K562 (cell line): Measurements from ENCODE around the gene SMG9. TPM values are rescaled to one million over a fixed set of nuclear protein-coding genes. Genes with fewer than 3 reads are reported as not detected.
A peak's percentile ranks its signal among the peaks of the same experiment; 100 is the strongest.

ENCODE experiments used
- ETS2 ChIP-seq: IDR thresholded peaks from 2 replicates; pipeline ENCODE4 v1.6.1; 2016; ENCODE audit warnings: borderline replicate concordance, missing genetic modification characterization, mild to moderate bottlenecking, moderate library complexity, missing compliant biosample characterization; ENCODE audit not compliant: poor library complexity, severe bottlenecking
- NCOR1 ChIP-seq: fragments of 450-650 bp; IDR thresholded peaks from 2 replicates; pipeline ENCODE4 v1.6.1; 2016; ENCODE audit warnings: mild to moderate bottlenecking, moderate library complexity
- ZNF143 ChIP-seq: sonication (generic); formaldehyde crosslinking; IDR thresholded peaks from 2 replicates; pipeline ENCODE4 v1.9.0; 2022; ENCODE audit warnings: mild to moderate bottlenecking, missing genetic modification reagents
- ZNF79 ChIP-seq: fragments of 250-450 bp; sonication (Bioruptor Pico); IDR thresholded peaks from 2 replicates; pipeline ENCODE4 v1.4.0; 2020; ENCODE audit warnings: low read depth, mild to moderate bottlenecking, moderate library complexity
- polyA plus RNA-seq, 8 experiments: library from polyadenylated mRNA; depleted of rRNA in 4 of 8; stranded (reverse) in 5 of 8; unstranded in 3 of 8; fragments of >200 nt; fragmentation: Nextera tagmentation in 2 of 8; fragmentation: Illumina TruSeq in 1 of 8; extraction: Ambion mirVana in 2 of 8; extraction: Trizol in 1 of 8; gene quantifications; 2 replicates each; pipeline versions ENCODE4 v1.2.1 to v1.2.3, GENCODE V29; 2011 to 2014; ENCODE audit warnings: inconsistent platforms in 1 of 8, missing spikeins in 1 of 8
- total RNA-seq, 7 experiments: library from RNA; depleted of rRNA in 6 of 7; stranded (reverse); fragments of >200 nt in 6 of 7; fragmentation: Illumina TruSeq in 2 of 7; extraction: Trizol in 2 of 7; gene quantifications; 2 replicates each; pipeline versions ENCODE4 v1.2.1 to v1.2.3, GENCODE V29; 2011 to 2021; ENCODE audit warnings: low replicate concordance in 1 of 7
- TF ChIP-seq, protein P1 (sequence below): fragments of 250-450 bp; sonication (Bioruptor Pico); IDR thresholded peaks from 2 replicates; pipeline ENCODE4 v1.8.0; 2022; ENCODE audit warnings: inconsistent platforms, mild to moderate bottlenecking, moderate library complexity, borderline replicate concordance
- TF ChIP-seq, protein P2 (sequence below): sonication (generic); formaldehyde crosslinking; IDR thresholded peaks from 2 replicates; pipeline ENCODE4 v1.5.0; 2020; ENCODE audit warnings: missing genetic modification reagents
- TF ChIP-seq, protein P3 (sequence below): sonication (generic); formaldehyde crosslinking; IDR thresholded peaks from 2 replicates; pipeline ENCODE4 v1.8.0; 2022; ENCODE audit warnings: mild to moderate bottlenecking, missing genetic modification reagents
- TF ChIP-seq, protein P4 (sequence below): fragments of 250-450 bp; sonication (Bioruptor Pico); IDR thresholded peaks from 2 replicates; pipeline ENCODE4 v1.5.0; 2020; ENCODE audit warnings: mild to moderate bottlenecking
- TF ChIP-seq, protein P5 (sequence below), 2 experiments: fragments of 450-650 bp in 1 of 2; sonication (generic) in 1 of 2; formaldehyde crosslinking; conservative IDR thresholded peaks; 2 replicates each; pipeline versions ENCODE4 v1.4.0 to v1.8.1; 2020 to 2022; ENCODE audit warnings: mild to moderate bottlenecking in 1 of 2, missing genetic modification reagents in 1 of 2
- TF ChIP-seq, protein P6 (sequence below): fragments of 450-650 bp; formaldehyde crosslinking; IDR thresholded peaks from 2 replicates; pipeline ENCODE4 v1.4.0; 2022; ENCODE audit warnings: missing genetic modification characterization
- TF ChIP-seq, protein P7 (sequence below), 2 experiments: IDR thresholded peaks in 1 of 2; conservative IDR thresholded peaks in 1 of 2; 2 replicates each; pipeline ENCODE4 v1.6.1; 2016; ENCODE audit warnings: low read depth in 2 of 2, mild to moderate bottlenecking in 1 of 2, missing compliant biosample characterization in 1 of 2, missing genetic modification characterization in 1 of 2, moderate library complexity in 1 of 2

The SMG9 gene
- total and polyA plus RNA-seq, 9 of the 15 experiments (the other 6 are each of a cell fraction or from before 2014, with no cell fraction given), result 1.7 to 79.7 (median 40.2) TPM

DNA sequence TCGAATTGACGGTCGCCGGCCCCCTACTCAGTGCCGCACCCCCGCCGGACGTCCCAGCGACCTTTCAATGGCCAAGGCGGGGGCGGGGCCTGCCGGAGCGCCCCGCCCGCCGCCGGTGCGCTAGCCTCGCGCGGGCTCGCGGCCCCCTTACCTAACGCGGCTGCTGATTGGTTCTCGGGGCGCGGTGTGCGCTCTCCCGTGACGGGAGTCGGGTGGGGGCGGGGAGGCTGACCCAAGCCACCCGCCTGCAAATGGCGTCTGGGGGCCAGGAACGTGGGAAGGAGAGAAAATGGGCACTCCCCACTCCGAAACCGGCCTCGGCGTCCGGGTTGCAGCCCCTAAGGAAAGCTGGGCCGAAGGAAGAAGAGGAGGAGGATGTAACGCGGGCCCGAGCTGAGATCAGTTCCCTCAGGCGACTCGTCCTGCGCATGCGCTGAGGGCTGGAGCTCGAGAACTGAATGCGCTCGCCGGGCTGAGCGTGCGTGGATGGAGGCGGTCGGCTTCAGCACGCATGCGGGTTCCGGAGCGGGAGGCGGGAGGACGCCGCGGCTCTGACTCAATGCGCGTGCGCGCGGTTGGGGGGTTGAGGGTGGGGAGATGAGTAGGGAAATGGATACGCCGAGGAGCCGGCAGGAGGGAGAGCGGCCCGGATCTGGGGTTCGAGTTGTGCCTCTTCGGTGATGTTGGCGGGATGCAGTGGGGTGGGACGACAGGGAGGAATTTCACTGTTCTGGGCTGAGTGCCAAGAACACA lies at the start of gene SMG9 (continued):
- TF ChIP-seq, protein P1, sequence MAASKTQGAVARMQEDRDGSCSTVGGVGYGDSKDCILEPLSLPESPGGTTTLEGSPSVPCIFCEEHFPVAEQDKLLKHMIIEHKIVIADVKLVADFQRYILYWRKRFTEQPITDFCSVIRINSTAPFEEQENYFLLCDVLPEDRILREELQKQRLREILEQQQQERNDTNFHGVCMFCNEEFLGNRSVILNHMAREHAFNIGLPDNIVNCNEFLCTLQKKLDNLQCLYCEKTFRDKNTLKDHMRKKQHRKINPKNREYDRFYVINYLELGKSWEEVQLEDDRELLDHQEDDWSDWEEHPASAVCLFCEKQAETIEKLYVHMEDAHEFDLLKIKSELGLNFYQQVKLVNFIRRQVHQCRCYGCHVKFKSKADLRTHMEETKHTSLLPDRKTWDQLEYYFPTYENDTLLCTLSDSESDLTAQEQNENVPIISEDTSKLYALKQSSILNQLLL (CRISPR knock-in tag), result no peak
- TF ChIP-seq, protein P2, sequence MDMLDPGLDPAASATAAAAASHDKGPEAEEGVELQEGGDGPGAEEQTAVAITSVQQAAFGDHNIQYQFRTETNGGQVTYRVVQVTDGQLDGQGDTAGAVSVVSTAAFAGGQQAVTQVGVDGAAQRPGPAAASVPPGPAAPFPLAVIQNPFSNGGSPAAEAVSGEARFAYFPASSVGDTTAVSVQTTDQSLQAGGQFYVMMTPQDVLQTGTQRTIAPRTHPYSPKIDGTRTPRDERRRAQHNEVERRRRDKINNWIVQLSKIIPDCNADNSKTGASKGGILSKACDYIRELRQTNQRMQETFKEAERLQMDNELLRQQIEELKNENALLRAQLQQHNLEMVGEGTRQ, result peak; percentile 38; the same call in 1 of the 2 replicates
- TF ChIP-seq, protein P3, sequence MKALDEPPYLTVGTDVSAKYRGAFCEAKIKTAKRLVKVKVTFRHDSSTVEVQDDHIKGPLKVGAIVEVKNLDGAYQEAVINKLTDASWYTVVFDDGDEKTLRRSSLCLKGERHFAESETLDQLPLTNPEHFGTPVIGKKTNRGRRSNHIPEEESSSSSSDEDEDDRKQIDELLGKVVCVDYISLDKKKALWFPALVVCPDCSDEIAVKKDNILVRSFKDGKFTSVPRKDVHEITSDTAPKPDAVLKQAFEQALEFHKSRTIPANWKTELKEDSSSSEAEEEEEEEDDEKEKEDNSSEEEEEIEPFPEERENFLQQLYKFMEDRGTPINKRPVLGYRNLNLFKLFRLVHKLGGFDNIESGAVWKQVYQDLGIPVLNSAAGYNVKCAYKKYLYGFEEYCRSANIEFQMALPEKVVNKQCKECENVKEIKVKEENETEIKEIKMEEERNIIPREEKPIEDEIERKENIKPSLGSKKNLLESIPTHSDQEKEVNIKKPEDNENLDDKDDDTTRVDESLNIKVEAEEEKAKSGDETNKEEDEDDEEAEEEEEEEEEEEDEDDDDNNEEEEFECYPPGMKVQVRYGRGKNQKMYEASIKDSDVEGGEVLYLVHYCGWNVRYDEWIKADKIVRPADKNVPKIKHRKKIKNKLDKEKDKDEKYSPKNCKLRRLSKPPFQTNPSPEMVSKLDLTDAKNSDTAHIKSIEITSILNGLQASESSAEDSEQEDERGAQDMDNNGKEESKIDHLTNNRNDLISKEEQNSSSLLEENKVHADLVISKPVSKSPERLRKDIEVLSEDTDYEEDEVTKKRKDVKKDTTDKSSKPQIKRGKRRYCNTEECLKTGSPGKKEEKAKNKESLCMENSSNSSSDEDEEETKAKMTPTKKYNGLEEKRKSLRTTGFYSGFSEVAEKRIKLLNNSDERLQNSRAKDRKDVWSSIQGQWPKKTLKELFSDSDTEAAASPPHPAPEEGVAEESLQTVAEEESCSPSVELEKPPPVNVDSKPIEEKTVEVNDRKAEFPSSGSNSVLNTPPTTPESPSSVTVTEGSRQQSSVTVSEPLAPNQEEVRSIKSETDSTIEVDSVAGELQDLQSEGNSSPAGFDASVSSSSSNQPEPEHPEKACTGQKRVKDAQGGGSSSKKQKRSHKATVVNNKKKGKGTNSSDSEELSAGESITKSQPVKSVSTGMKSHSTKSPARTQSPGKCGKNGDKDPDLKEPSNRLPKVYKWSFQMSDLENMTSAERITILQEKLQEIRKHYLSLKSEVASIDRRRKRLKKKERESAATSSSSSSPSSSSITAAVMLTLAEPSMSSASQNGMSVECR (CRISPR knock-in tag), result no peak; the same call in 1 of the 2 replicates
- TF ChIP-seq ZNF79 (CRISPR knock-in tag), result no peak
- no peak for TF ChIP-seq ETS2
- TF ChIP-seq, protein P4, sequence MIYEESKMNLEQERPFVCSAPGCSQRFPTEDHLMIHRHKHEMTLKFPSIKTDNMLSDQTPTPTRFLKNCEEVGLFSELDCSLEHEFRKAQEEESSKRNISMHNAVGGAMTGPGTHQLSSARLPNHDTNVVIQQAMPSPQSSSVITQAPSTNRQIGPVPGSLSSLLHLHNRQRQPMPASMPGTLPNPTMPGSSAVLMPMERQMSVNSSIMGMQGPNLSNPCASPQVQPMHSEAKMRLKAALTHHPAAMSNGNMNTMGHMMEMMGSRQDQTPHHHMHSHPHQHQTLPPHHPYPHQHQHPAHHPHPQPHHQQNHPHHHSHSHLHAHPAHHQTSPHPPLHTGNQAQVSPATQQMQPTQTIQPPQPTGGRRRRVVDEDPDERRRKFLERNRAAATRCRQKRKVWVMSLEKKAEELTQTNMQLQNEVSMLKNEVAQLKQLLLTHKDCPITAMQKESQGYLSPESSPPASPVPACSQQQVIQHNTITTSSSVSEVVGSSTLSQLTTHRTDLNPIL, result no peak
- TF ChIP-seq, protein P5, sequence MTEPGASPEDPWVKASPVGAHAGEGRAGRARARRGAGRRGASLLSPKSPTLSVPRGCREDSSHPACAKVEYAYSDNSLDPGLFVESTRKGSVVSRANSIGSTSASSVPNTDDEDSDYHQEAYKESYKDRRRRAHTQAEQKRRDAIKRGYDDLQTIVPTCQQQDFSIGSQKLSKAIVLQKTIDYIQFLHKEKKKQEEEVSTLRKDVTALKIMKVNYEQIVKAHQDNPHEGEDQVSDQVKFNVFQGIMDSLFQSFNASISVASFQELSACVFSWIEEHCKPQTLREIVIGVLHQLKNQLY (CRISPR knock-in tag; conservative IDR thresholded peaks at IDR 0.05), result no peak; a peak in 1 of 4 replicates
- no peak for TF ChIP-seq ZNF143 (CRISPR knock-in tag)
- TF ChIP-seq, protein P6, sequence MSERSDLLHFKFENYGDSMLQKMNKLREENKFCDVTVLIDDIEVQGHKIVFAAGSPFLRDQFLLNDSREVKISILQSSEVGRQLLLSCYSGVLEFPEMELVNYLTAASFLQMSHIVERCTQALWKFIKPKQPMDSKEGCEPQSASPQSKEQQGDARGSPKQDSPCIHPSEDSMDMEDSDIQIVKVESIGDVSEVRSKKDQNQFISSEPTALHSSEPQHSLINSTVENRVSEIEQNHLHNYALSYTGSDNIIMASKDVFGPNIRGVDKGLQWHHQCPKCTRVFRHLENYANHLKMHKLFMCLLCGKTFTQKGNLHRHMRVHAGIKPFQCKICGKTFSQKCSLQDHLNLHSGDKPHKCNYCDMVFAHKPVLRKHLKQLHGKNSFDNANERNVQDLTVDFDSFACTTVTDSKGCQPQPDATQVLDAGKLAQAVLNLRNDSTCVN (CRISPR knock-in tag), result peak; percentile 72; the same call in 1 of the 2 replicates
- no peak for TF ChIP-seq NCOR1
- TF ChIP-seq, protein P7, sequence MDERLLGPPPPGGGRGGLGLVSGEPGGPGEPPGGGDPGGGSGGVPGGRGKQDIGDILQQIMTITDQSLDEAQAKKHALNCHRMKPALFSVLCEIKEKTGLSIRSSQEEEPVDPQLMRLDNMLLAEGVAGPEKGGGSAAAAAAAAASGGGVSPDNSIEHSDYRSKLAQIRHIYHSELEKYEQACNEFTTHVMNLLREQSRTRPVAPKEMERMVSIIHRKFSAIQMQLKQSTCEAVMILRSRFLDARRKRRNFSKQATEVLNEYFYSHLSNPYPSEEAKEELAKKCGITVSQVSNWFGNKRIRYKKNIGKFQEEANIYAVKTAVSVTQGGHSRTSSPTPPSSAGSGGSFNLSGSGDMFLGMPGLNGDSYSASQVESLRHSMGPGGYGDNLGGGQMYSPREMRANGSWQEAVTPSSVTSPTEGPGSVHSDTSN (CRISPR knock-in tag; IDR thresholded peaks at IDR 0.05; ENCODE audit: low read depth), result no peak
- TF ChIP-seq, protein P7 (tag; conservative IDR thresholded peaks at IDR 0.05; ENCODE audit: low read depth), result no peak
